ENCODE results near the gene PRTG. TPM values are rescaled to one million over a fixed set of nuclear protein-coding genes. Genes with fewer than 3 reads are reported as not detected.
A peak's percentile ranks its signal among the peaks of the same experiment; 100 is the strongest.

Gene PRTG
- 0.06 TPM in 1 of 2 replicates, not detected in the other for total RNA-seq (2013; cell fraction: nucleolus; rRNA removed)
- total RNA-seq (2014; rRNA removed) (not detected in 2 replicates), total RNA-seq (2014; rRNA removed; fragmentation: Illumina TruSeq; extraction: Trizol) (not detected in 2 replicates), total RNA-seq (2021) (0.03 TPM in 1 of 2 replicates, not detected in the other), polyA plus RNA-seq (2011; rRNA removed) (not detected in 2 replicates), polyA plus RNA-seq (2014; fragmentation: Illumina TruSeq; extraction: Trizol) (under 0.01 and 0.03 TPM in 2 replicates), polyA plus RNA-seq (2014; fragmentation: Nextera tagmentation; extraction: Ambion mirVana) (not detected), polyA plus RNA-seq (2014; rRNA removed) (not detected in 2 replicates), polyA plus RNA-seq (2016; fragmentation: Nextera tagmentation; extraction: Ambion mirVana) (under 1 TPM in 1 of 2 experiments, not detected in 1; 0.25 TPM), polyA minus RNA-seq (2011; rRNA and poly(A)+ RNA removed) (not detected in 2 replicates), Bru-seq, nascent RNA (percentile 10 among the genes with signal in this experiment), BruChase-seq, experiment 1, labeled RNA remaining after a 6-hour chase (percentile 11 among the genes with signal in this experiment), BruChase-seq, experiment 2, labeled RNA remaining after a 2-hour chase (percentile 13 among the genes with signal in this experiment)
- polyA plus RNA-seq (2011; ENCODE audit: low read depth) = not detected
- polyA plus RNA-seq (2011; cell fraction: cytosol; rRNA removed) = not detected in 2 replicates
- polyA plus RNA-seq (2011; cell fraction: nucleus; rRNA removed) = not detected in 2 replicates
- not detected in 2 replicates for polyA plus RNA-seq (2012)
- polyA minus RNA-seq (2011; cell fraction: cytosol; rRNA and poly(A)+ RNA removed) = not detected in 2 replicates
- not detected in 2 replicates for polyA minus RNA-seq (2011; cell fraction: nucleus; rRNA and poly(A)+ RNA removed)
- long read RNA-seq, experiment 1 = 0 reads
- long read RNA-seq, experiment 2 = 0 reads

GRCh38 chr15:55742927-55743728 lies at the start of gene PRTG:
Gene PRTG, minus strand, starts transcription at chr15:55743152. Its CDS starts 221 bp downstream, at chr15:55742931.
- RAD21 ChIA-PET (ENCODE audit: unreplicated experiment) = no interaction called here
- intact Hi-C loops (cut with micrococcal nuclease; ENCODE audit: unreplicated experiment) (no loop called here), in situ Hi-C loops (cut with MboI) (no loop called here)
- no TSS peak for BruUV-seq (replicated peaks)
- POLR2A ChIA-PET = no interaction called here
- H3K9ac ChIP-seq (ENCODE audit: control insufficient read depth, insufficient read depth, low read length) = no peak within 1 kb of the TSS
- no peaks in the 10 kb centered on the region for H3K79me2 ChIP-seq (ENCODE audit: control insufficient read depth, insufficient read depth, low read length)
- no peaks in the 10 kb centered on the region for H3K9me3 ChIP-seq (replicated peaks; ENCODE audit: control insufficient read depth, insufficient read depth, low read length)
- no peak within 1 kb of the TSS for H3K27ac ChIP-seq (ENCODE audit: control insufficient read depth, insufficient read depth)
- no peak for FAIRE-seq
- peaks cover 6 to 22% of the 10 kb centered on the region in 2 experiments for H3K27me3 ChIP-seq (replicated peaks in 1 of 2; ENCODE audit: control insufficient read depth in 2 of 2, insufficient read depth in 2 of 2, low read length in 1 of 2)
- CTCF ChIA-PET = interaction anchor here (0.9 kb wide), 1 partner anchor 48 kb away, joined by 3 read pairs; no protein-coding TSS in a partner anchor
- SMC1A ChIA-PET (ENCODE audit: uncharacterized antibody, unreplicated experiment) = no interaction called here
- no peaks in the 10 kb centered on the region for H3K4me1 ChIP-seq (ENCODE audit: control insufficient read depth, insufficient read depth, low read length)
- TF ChIP-seq SREBF2 (IDR thresholded peaks at IDR 0.05; ENCODE audit: low read length) = no peak
- no peak for TF ChIP-seq CHD1 (IDR thresholded peaks at IDR 0.05; ENCODE audit: low read depth, low read length)
- no peak for TF ChIP-seq IKZF2 (IDR thresholded peaks at IDR 0.05)
- TF ChIP-seq POLR2AphosphoS5 (IDR thresholded peaks at IDR 0.05; ENCODE audit: low read length) = no peak
- TF ChIP-seq EZH2 (IDR thresholded peaks at IDR 0.05; ENCODE audit: borderline replicate concordance, control insufficient read depth, low read depth, low read length) = no peak
- no peak for TF ChIP-seq LARP7 (IDR thresholded peaks at IDR 0.05)
- peak; percentile 64 for ATAC-seq
- peak within 1 kb of the TSS; percentile 81 for H3K4me2 ChIP-seq (ENCODE audit: control insufficient read depth, insufficient read depth)
- no peaks in the 10 kb centered on the region for H4K20me1 ChIP-seq (ENCODE audit: control insufficient read depth, insufficient read depth)
- H2AFZ ChIP-seq (ENCODE audit: control insufficient read depth, low read depth, low read length) = peak within 1 kb of the TSS; percentile 47
- H3K36me3 ChIP-seq (ENCODE audit: control insufficient read depth in 2 of 2, insufficient read depth in 2 of 2, low read length in 1 of 2) = no peaks in the 10 kb centered on the region
- peak within 1 kb of the TSS; percentile 58; the same call in 1 of the 2 replicates for H3K4me3 ChIP-seq
- DNase-seq (ENCODE audit: low read depth, low spot score) = no peak
- WGBS (ENCODE audit: insufficient coverage, insufficient replicate concordance, low lambda C conversion rate, missing lambda C conversion rate) = 7% methylated on average over 49 of the region's 75 CpGs
